ENCODE results near the gene CEP97. TPM values are rescaled to one million over a fixed set of nuclear protein-coding genes. Genes with fewer than 3 reads are reported as not detected.
A peak's percentile ranks its signal among the peaks of the same experiment; 100 is the strongest.
"Not testable (repeated sequence)": the region's sequence is repeated elsewhere in the genome, so short reads cannot be mapped to it uniquely, and the experiment has no call there.

CEP97 gene
- total RNA-seq, 1 donor, result 21.4 TPM

GRCh38 chr3:101758224-101758623, 33.8 kb downstream of the CEP97 start:
- no peak overlapping the region for H3K4me3 ChIP-seq (ENCODE audit: low read depth, low read length)
- DNase-seq (ENCODE audit: low read depth), result no peak
- TF ChIP-seq CTCF (IDR thresholded peaks at IDR 0.05; ENCODE audit: insufficient read depth, low read length), result no peak

GRCh38 chr3:101762041-101762646, 37.7 kb downstream of the CEP97 start:
- TF ChIP-seq CTCF (IDR thresholded peaks at IDR 0.05; ENCODE audit: insufficient read depth, low read length), result no peak
- H3K4me3 ChIP-seq (ENCODE audit: low read depth, low read length), result no peak overlapping the region
- no peak for DNase-seq (ENCODE audit: low read depth)

- not testable (repeated sequence) for H3K4me3 ChIP-seq (ENCODE audit: low read depth, low read length)
Measured at GRCh38 chr3:101777745-101778281, 53.4 kb downstream of the CEP97 start.

GRCh38 chr3:101778385-101779046, 54.1 kb downstream of the CEP97 start:
- H3K4me3 ChIP-seq (ENCODE audit: low read depth, low read length), result peak overlapping the region; percentile 98
- DNase-seq (ENCODE audit: low read depth), result no peak
- TF ChIP-seq CTCF (IDR thresholded peaks at IDR 0.05; ENCODE audit: insufficient read depth, low read length), result no peak

More at GRCh38 chr3:101777745-101778281, 53.4 kb downstream of the CEP97 start:
- DNase-seq (ENCODE audit: low read depth), result not testable (repeated sequence)

- peak within 1 kb of the TSS; percentile 98 for H3K4me3 ChIP-seq (ENCODE audit: low read depth, low read length)
- no peak for TF ChIP-seq CTCF (IDR thresholded peaks at IDR 0.05; ENCODE audit: insufficient read depth, low read length)
- DNase-seq (ENCODE audit: low read depth), result peak; percentile 70
Measured at GRCh38 chr3:101779047-101779821, 54.8 kb downstream of the CEP97 start, which contains the start of gene NXPE3. NXPE3 (plus strand) TSS chr3:101779211; CDS start chr3:101785597, 6,386 bp downstream.

- H3K4me3 ChIP-seq (ENCODE audit: low read depth, low read length), result peak overlapping the region; percentile 98
- TF ChIP-seq CTCF (IDR thresholded peaks at IDR 0.05; ENCODE audit: insufficient read depth, low read length), result no peak
- peak; percentile 15 for DNase-seq (ENCODE audit: low read depth)
Measured at GRCh38 chr3:101779822-101780381, 55.5 kb downstream of the CEP97 start.
